ENCODE results near the gene C4orf51. TPM values are rescaled to one million over a fixed set of nuclear protein-coding genes. Genes with fewer than 3 reads are reported as not detected.

Gene C4orf51
- total and polyA plus RNA-seq, 2 donors (not counting 1 experiment from before 2014, with no cell fraction given): not detected

GRCh38 chr4:145776208-145776607 lies 96.3 kb downstream of the C4orf51 start:
- Histone ChIP-seq H3K9me3 (ENCODE audit: control extremely low read depth in 1 of 3, control insufficient read depth in 2 of 3, insufficient read depth in 1 of 3, low read length in 2 of 3) (no peaks in the 10 kb centered on the region), H3K27ac (ENCODE audit: low read length in 2 of 2) (no peak overlapping the region), H3K36me3 (replicated peaks in 1 of 2; ENCODE audit: control extremely low read depth in 1 of 2, control insufficient read depth in 1 of 2, extremely low read depth in 1 of 2, insufficient read depth in 2 of 2, low read length in 1 of 2) (peaks cover 12 to 45% of the 10 kb centered on the region in 2 experiments), H3K4me1 (ENCODE audit: control insufficient read depth in 2 of 2, insufficient read depth in 2 of 2, low read length in 2 of 2) (no peaks in the 10 kb centered on the region), H3K4me2 (replicated peaks; ENCODE audit: low read depth, low read length, poor library complexity, severe bottlenecking) (no peak overlapping the region), H4K20me1 (ENCODE audit: control insufficient read depth, insufficient read depth, low read length, poor library complexity, severe bottlenecking) (no peaks in the 10 kb centered on the region), H3K9ac (ENCODE audit: low read length) (no peak overlapping the region), H3K4me3 (ENCODE audit: control extremely low read depth in 1 of 5, extremely low read depth in 1 of 5, insufficient read depth in 1 of 5, low read depth in 2 of 5, low read length in 4 of 5) (no peak overlapping the region), H3K27me3 (replicated peaks in 1 of 4; ENCODE audit: control extremely low read depth in 1 of 4, control insufficient read depth in 3 of 4, insufficient read depth in 4 of 4, low read length in 3 of 4) (no peaks in the 10 kb centered on the region), H2AFZ (ENCODE audit: insufficient read depth, low read depth, low read length, poor library complexity, severe bottlenecking) (no peak overlapping the region), H3K79me2 (ENCODE audit: control insufficient read depth, insufficient read depth, low read length) (no peaks in the 10 kb centered on the region)
- Mint-ChIP-seq H3K27ac (no peak overlapping the region), H3K9me3 (ENCODE audit: insufficient read depth) (no peaks in the 10 kb centered on the region), H3K4me1 (no peaks in the 10 kb centered on the region), H3K27me3 (no peaks in the 10 kb centered on the region), H3K4me3 (no peak overlapping the region)
- no peak for ATAC-seq (ENCODE audit: low read depth)
- TF ChIP-seq EZH2 (IDR thresholded peaks at IDR 0.05; ENCODE audit: borderline replicate concordance, insufficient read depth, low read depth, low read length, poor library complexity, severe bottlenecking) (no peak), CTCF (IDR thresholded peaks at IDR 0.05) (no peak)
- no peak for DNase-seq
- ChIA-PET CTCF (no interaction called here), POLR2A (no interaction called here)
- no CpG with 5 or more reads among the region's 4 CpGs for WGBS (ENCODE audit: insufficient coverage)
- intact Hi-C loops (cut with micrococcal nuclease): no loop called here

DNA sequence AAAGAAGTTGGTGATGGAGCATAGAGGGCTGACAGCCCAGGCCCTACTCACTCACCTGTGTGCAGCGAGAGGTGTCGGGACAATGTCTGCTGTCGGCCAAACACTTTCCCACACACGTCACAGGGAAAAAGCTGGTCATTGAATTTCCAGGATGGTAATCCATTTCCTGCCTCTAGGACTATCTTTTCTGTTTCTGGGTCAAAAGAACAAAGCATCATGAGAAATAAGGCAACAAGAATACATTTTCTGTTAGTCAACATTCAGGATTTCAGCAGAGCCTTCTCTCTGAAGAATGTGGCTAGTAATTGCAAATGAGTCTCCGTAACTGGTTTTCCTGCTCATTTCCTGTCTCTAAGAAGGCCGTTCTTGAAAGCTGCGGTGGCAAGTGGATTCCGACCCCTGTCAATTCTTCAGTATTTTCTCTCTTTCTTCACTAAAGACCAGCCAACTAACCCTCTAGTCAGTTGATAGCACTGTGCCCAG lies 99.4 kb downstream of the C4orf51 start:
- no peak overlapping the region for H2AFZ ChIP-seq (ENCODE audit: insufficient read depth, low read depth, low read length, poor library complexity, severe bottlenecking)
- H3K27me3 Mint-ChIP-seq: no peaks in the 10 kb centered on the region
- H3K9me3 ChIP-seq (ENCODE audit: control extremely low read depth in 1 of 3, control insufficient read depth in 2 of 3, insufficient read depth in 1 of 3, low read length in 2 of 3): no peaks in the 10 kb centered on the region
- ChIA-PET POLR2A (no interaction called here), CTCF (no interaction called here)
- no peaks in the 10 kb centered on the region for H3K4me1 Mint-ChIP-seq
- WGBS (ENCODE audit: insufficient coverage): 91% methylated on average over 7 of the region's 8 CpGs
- H4K20me1 ChIP-seq (ENCODE audit: control insufficient read depth, insufficient read depth, low read length, poor library complexity, severe bottlenecking): no peaks in the 10 kb centered on the region
- H3K4me3 ChIP-seq (ENCODE audit: control extremely low read depth in 1 of 5, extremely low read depth in 1 of 5, insufficient read depth in 1 of 5, low read depth in 2 of 5, low read length in 4 of 5): no peak overlapping the region
- H3K79me2 ChIP-seq (ENCODE audit: control insufficient read depth, insufficient read depth, low read length): no peaks in the 10 kb centered on the region
- no peaks in the 10 kb centered on the region for H3K4me1 ChIP-seq (ENCODE audit: control insufficient read depth in 2 of 2, insufficient read depth in 2 of 2, low read length in 2 of 2)
- H3K27ac Mint-ChIP-seq: no peak overlapping the region
- no peak for TF ChIP-seq CTCF (IDR thresholded peaks at IDR 0.05)
- no peak for TF ChIP-seq EZH2 (IDR thresholded peaks at IDR 0.05; ENCODE audit: borderline replicate concordance, insufficient read depth, low read depth, low read length, poor library complexity, severe bottlenecking)
- no peak overlapping the region for H3K4me2 ChIP-seq (replicated peaks; ENCODE audit: low read depth, low read length, poor library complexity, severe bottlenecking)
- no peak for DNase-seq
- no peaks in the 10 kb centered on the region for H3K27me3 ChIP-seq (replicated peaks in 1 of 4; ENCODE audit: control extremely low read depth in 1 of 4, control insufficient read depth in 3 of 4, insufficient read depth in 4 of 4, low read length in 3 of 4)
- H3K9me3 Mint-ChIP-seq (ENCODE audit: insufficient read depth): peaks cover 3% of the 10 kb centered on the region
- intact Hi-C loops (cut with micrococcal nuclease): no loop called here
- H3K9ac ChIP-seq (ENCODE audit: low read length): no peak overlapping the region
- no peak overlapping the region for H3K4me3 Mint-ChIP-seq
- no peak overlapping the region for H3K27ac ChIP-seq (ENCODE audit: low read length in 2 of 2)
- peaks cover 7 to 26% of the 10 kb centered on the region in 2 experiments for H3K36me3 ChIP-seq (replicated peaks in 1 of 2; ENCODE audit: control extremely low read depth in 1 of 2, control insufficient read depth in 1 of 2, extremely low read depth in 1 of 2, insufficient read depth in 2 of 2, low read length in 1 of 2)
- ATAC-seq (ENCODE audit: low read depth): no peak

Data from B cell (primary cell).